ENCODE results near the gene VPS33B.

GRCh38 chr15:91043202-91043874 lies 20.9 kb upstream of the VPS33B start:
- no peak for TF ChIP-seq CTCF (conservative IDR thresholded peaks at IDR 0.05; ENCODE audit: low read depth, low read length)
- no peak for TF ChIP-seq EZH2 (IDR thresholded peaks at IDR 0.05; ENCODE audit: borderline replicate concordance, low read depth, low read length, poor library complexity, severe bottlenecking)
